HCT116 (cell line): ENCODE results near the gene A4GALT.

ENCODE experiments used
- EZH2phosphoT487 ChIP-seq: fragments of 200-600 bp; IDR thresholded peaks from 2 replicates; pipeline ENCODE4 v1.6.1; 2018; ENCODE audit warnings: antibody characterized with exemption, borderline replicate concordance
- POLR2A ChIP-seq: IDR thresholded peaks from 2 replicates; pipeline ENCODE4 v1.7.0; 2011; ENCODE audit warnings: borderline replicate concordance; ENCODE audit not compliant: insufficient read depth, insufficient read length; ENCODE audit errors: extremely low read depth
- POLR2AphosphoS5 ChIP-seq: IDR thresholded peaks from 2 replicates; pipeline ENCODE4 v1.6.1; 2011; ENCODE audit warnings: mild to moderate bottlenecking, low read depth, low read length, moderate library complexity
- ZNF274 ChIP-seq: fragments of 200-500 bp; sonication (Bioruptor generic); IDR thresholded peaks from 2 replicates; pipeline ENCODE4 v1.6.1; 2014; ENCODE audit warnings: mild to moderate bottlenecking, low read depth, low read length, inconsistent platforms
- TF ChIP-seq, protein P1 (sequence below), 3 experiments: fragments of 200-600 bp in 1 of 3; sonication (generic) in 1 of 3; IDR thresholded peaks in 2 of 3; conservative IDR thresholded peaks in 1 of 3; 2 replicates each; pipeline ENCODE4 v1.5.1; 2012 to 2017; ENCODE audit warnings: low read depth in 2 of 3, low read length in 2 of 3, antibody characterized with exemption in 1 of 3, borderline replicate concordance in 1 of 3, control low read depth in 1 of 3, mild to moderate bottlenecking in 1 of 3, mixed read lengths in 1 of 3, mixed run types in 1 of 3, moderate library complexity in 1 of 3; ENCODE audit not compliant: insufficient read depth in 1 of 3
- TF ChIP-seq, protein P2 (sequence below): IDR thresholded peaks from 2 replicates; pipeline ENCODE4 v1.6.1; 2012
- TF ChIP-seq, protein P3 (sequence below): IDR thresholded peaks from 2 replicates; pipeline ENCODE4 v1.6.1; 2012
- TF ChIP-seq, protein P4 (sequence below): IDR thresholded peaks from 2 replicates; pipeline ENCODE4 v1.6.1; 2011; ENCODE audit warnings: mild to moderate bottlenecking, low read length, moderate library complexity; ENCODE audit not compliant: insufficient replicate concordance; ENCODE audit errors: extremely low read depth

DNA sequence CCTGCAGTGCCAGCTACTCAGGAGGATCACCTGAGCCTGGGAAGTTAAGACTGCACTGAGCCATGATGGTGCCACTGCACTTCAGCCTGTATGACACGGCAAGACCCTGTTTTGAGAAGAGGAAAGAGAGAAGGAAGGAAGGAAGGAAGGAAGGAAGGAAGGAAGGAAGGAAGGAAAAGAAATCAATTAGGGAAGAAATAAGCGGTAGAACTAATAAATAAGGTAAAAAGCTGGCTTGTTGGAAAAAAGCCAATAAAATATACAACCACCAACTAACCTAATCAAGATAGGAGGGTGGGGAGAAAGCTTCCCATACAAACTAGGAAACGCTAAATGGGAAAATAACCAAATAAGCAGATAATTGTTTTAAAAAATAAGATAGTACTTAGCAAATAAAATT, 12.3 kb downstream of the A4GALT start:
- TF ChIP-seq, protein P1, sequence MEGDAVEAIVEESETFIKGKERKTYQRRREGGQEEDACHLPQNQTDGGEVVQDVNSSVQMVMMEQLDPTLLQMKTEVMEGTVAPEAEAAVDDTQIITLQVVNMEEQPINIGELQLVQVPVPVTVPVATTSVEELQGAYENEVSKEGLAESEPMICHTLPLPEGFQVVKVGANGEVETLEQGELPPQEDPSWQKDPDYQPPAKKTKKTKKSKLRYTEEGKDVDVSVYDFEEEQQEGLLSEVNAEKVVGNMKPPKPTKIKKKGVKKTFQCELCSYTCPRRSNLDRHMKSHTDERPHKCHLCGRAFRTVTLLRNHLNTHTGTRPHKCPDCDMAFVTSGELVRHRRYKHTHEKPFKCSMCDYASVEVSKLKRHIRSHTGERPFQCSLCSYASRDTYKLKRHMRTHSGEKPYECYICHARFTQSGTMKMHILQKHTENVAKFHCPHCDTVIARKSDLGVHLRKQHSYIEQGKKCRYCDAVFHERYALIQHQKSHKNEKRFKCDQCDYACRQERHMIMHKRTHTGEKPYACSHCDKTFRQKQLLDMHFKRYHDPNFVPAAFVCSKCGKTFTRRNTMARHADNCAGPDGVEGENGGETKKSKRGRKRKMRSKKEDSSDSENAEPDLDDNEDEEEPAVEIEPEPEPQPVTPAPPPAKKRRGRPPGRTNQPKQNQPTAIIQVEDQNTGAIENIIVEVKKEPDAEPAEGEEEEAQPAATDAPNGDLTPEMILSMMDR (IDR thresholded peaks at IDR 0.05 in 2 of 3, conservative IDR thresholded peaks at IDR 0.05 in 1 of 3; ENCODE audit: borderline replicate concordance in 1 of 3, insufficient read depth in 1 of 3, low read depth in 2 of 3, low read length in 2 of 3), result no peak
- TF ChIP-seq EZH2phosphoT487 (no peak), POLR2AphosphoS5 (no peak), ZNF274 (no peak), POLR2A (no peak)
- TF ChIP-seq, protein P2, sequence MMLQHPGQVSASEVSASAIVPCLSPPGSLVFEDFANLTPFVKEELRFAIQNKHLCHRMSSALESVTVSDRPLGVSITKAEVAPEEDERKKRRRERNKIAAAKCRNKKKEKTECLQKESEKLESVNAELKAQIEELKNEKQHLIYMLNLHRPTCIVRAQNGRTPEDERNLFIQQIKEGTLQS, result no peak
- TF ChIP-seq, protein P3, sequence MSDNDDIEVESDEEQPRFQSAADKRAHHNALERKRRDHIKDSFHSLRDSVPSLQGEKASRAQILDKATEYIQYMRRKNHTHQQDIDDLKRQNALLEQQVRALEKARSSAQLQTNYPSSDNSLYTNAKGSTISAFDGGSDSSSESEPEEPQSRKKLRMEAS, result no peak
- TF ChIP-seq, protein P4, sequence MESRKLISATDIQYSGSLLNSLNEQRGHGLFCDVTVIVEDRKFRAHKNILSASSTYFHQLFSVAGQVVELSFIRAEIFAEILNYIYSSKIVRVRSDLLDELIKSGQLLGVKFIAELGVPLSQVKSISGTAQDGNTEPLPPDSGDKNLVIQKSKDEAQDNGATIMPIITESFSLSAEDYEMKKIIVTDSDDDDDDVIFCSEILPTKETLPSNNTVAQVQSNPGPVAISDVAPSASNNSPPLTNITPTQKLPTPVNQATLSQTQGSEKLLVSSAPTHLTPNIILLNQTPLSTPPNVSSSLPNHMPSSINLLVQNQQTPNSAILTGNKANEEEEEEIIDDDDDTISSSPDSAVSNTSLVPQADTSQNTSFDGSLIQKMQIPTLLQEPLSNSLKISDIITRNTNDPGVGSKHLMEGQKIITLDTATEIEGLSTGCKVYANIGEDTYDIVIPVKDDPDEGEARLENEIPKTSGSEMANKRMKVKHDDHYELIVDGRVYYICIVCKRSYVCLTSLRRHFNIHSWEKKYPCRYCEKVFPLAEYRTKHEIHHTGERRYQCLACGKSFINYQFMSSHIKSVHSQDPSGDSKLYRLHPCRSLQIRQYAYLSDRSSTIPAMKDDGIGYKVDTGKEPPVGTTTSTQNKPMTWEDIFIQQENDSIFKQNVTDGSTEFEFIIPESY, result no peak
